Osteoblast (primary cell): Measurements from ENCODE around the gene KRT80. TPM values are rescaled to one million over a fixed set of nuclear protein-coding genes. Genes with fewer than 3 reads are reported as not detected.
A peak's percentile ranks its signal among the peaks of the same experiment; 100 is the strongest.

ENCODE experiments used
- DNase-seq: peaks from one replicate; pipeline ENCODE4 v3.0.0; 2011; ENCODE audit warnings: low spot score, mixed read lengths; ENCODE audit not compliant: insufficient read length; ENCODE audit errors: missing footprints
- H2AFZ ChIP-seq: 2 replicates; pipeline ENCODE4 v1.6.0; 2011; ENCODE audit warnings: mild to moderate bottlenecking, low read length
- H3K27ac ChIP-seq: 2 replicates; pipeline ENCODE4 v1.5.1; 2011; ENCODE audit warnings: mild to moderate bottlenecking, low read depth, low read length, moderate library complexity
- H3K27me3 ChIP-seq: 2 replicates; pipeline ENCODE4 v1.6.0; 2012; ENCODE audit warnings: mild to moderate bottlenecking, control low read depth, inconsistent platforms, low read length, moderate library complexity; ENCODE audit not compliant: insufficient read depth
- H3K36me3 ChIP-seq: 2 replicates; pipeline ENCODE4 v1.5.1; 2011; ENCODE audit warnings: mild to moderate bottlenecking, low read length, control low read depth, moderate library complexity; ENCODE audit not compliant: insufficient read depth
- H3K4me1 ChIP-seq: 2 replicates; pipeline ENCODE4 v1.5.1; 2011; ENCODE audit warnings: mild to moderate bottlenecking, low read length, control low read depth, moderate library complexity; ENCODE audit not compliant: insufficient read depth
- H3K4me2 ChIP-seq: 2 replicates; pipeline ENCODE4 v1.6.0; 2011; ENCODE audit warnings: mild to moderate bottlenecking, low read length; ENCODE audit not compliant: insufficient read depth
- H3K4me3 ChIP-seq: fragments of 200-600 bp; sonication (generic); 3 replicates; pipeline ENCODE4 v1.5.1; 2012; ENCODE audit warnings: mild to moderate bottlenecking, low read length, inconsistent platforms; ENCODE audit not compliant: insufficient read depth
- H3K79me2 ChIP-seq: 2 replicates; pipeline ENCODE4 v1.6.0; 2012; ENCODE audit warnings: mild to moderate bottlenecking, low read length, control low read depth, inconsistent platforms; ENCODE audit not compliant: insufficient read depth
- H3K9me3 ChIP-seq: 2 replicates; pipeline ENCODE4 v1.5.1; 2011; ENCODE audit warnings: low read depth, low read length, control low read depth
- H4K20me1 ChIP-seq: 2 replicates; pipeline ENCODE4 v1.6.0; 2012; ENCODE audit warnings: mild to moderate bottlenecking, low read length, control low read depth; ENCODE audit not compliant: insufficient read depth
- CTCF ChIP-seq: IDR thresholded peaks from 2 replicates; pipeline ENCODE4 v1.5.1; 2011; ENCODE audit warnings: mild to moderate bottlenecking, low read depth, low read length, moderate library complexity; ENCODE audit errors: extremely low read depth
- total RNA-seq: library from RNA; depleted of rRNA; stranded (reverse); fragments of >200 nt; gene quantifications from 2 replicates; pipeline ENCODE4 v1.2.3, GENCODE V29; 2012

KRT80 gene
- total RNA-seq, 1 donor, result 0.72 TPM

GRCh38 chr12:52216100-52216499 is 24.3 kb upstream of the KRT80 start:
- Histone ChIP-seq H3K79me2 (no peaks in the 10 kb centered on the region), H4K20me1 (no peaks in the 10 kb centered on the region), H3K4me1 (peaks cover 10% of the 10 kb centered on the region), H3K27ac (no peak overlapping the region), H3K4me3 (no peak overlapping the region), H2AFZ (no peak overlapping the region), H3K27me3 (no peaks in the 10 kb centered on the region), H3K4me2 (no peak overlapping the region), H3K9me3 (no peaks in the 10 kb centered on the region), H3K36me3 (no peaks in the 10 kb centered on the region)
- no peak for TF ChIP-seq CTCF
- DNase-seq, result peak; percentile 37

GRCh38 chr12:52215587-52216031 is 23.8 kb upstream of the KRT80 start:
- no peak overlapping the region for H3K4me3 ChIP-seq
- no peak overlapping the region for H3K27ac ChIP-seq
- DNase-seq, result peak; percentile 39
- no peak overlapping the region for H2AFZ ChIP-seq
- no peaks in the 10 kb centered on the region for H3K36me3 ChIP-seq
- H4K20me1 ChIP-seq, result no peaks in the 10 kb centered on the region
- no peak overlapping the region for H3K4me2 ChIP-seq
- H3K79me2 ChIP-seq, result no peaks in the 10 kb centered on the region
- H3K27me3 ChIP-seq, result no peaks in the 10 kb centered on the region
- H3K4me1 ChIP-seq, result peaks cover 13% of the 10 kb centered on the region
- no peak for TF ChIP-seq CTCF
- no peaks in the 10 kb centered on the region for H3K9me3 ChIP-seq

GRCh38 chr12:52214421-52214802 is 22.6 kb upstream of the KRT80 start:
- no peak for TF ChIP-seq CTCF
- no peak overlapping the region for H3K4me2 ChIP-seq
- H4K20me1 ChIP-seq, result no peaks in the 10 kb centered on the region
- DNase-seq, result peak; percentile 26
- H3K27ac ChIP-seq, result no peak overlapping the region
- no peaks in the 10 kb centered on the region for H3K79me2 ChIP-seq
- no peaks in the 10 kb centered on the region for H3K27me3 ChIP-seq
- H3K9me3 ChIP-seq, result no peaks in the 10 kb centered on the region
- H3K4me1 ChIP-seq, result peaks cover 21% of the 10 kb centered on the region
- H2AFZ ChIP-seq, result no peak overlapping the region
- H3K4me3 ChIP-seq, result no peak overlapping the region
- H3K36me3 ChIP-seq, result no peaks in the 10 kb centered on the region

GRCh38 chr12:52213564-52214420 is 22.0 kb upstream of the KRT80 start:
- peak; percentile 99 for TF ChIP-seq CTCF
- no peaks in the 10 kb centered on the region for H3K27me3 ChIP-seq
- no peak overlapping the region for H3K4me2 ChIP-seq
- H3K27ac ChIP-seq, result no peak overlapping the region
- DNase-seq, result peak; percentile 94
- H3K79me2 ChIP-seq, result no peaks in the 10 kb centered on the region
- H2AFZ ChIP-seq, result no peak overlapping the region
- H3K9me3 ChIP-seq, result no peaks in the 10 kb centered on the region
- no peaks in the 10 kb centered on the region for H4K20me1 ChIP-seq
- H3K36me3 ChIP-seq, result no peaks in the 10 kb centered on the region
- H3K4me3 ChIP-seq, result no peak overlapping the region
- H3K4me1 ChIP-seq, result peaks cover 21% of the 10 kb centered on the region
